ENCODE data around the gene HSD17B1.

GRCh38 chr17:42554250-42555121, 1.8 kb downstream of the HSD17B1 start:
- TF ChIP-seq POLR2AphosphoS5 (IDR thresholded peaks at IDR 0.05) (peak; percentile 92), CTCF (IDR thresholded peaks at IDR 0.05) (peak in 3 of 6 experiments; percentile 20 to 37 (median 34)), POLR2A (IDR thresholded peaks at IDR 0.05) (peak in 3 of 4 donors; percentile 69 to 90 (median 72))

Measured in upper lobe of left lung (tissue), 4 donors.